Left lung (tissue), 10 donors: Measurements from ENCODE around the gene GREM1. TPM values are rescaled to one million over a fixed set of nuclear protein-coding genes. Genes with fewer than 3 reads are reported as not detected.

Source experiments
- ATAC-seq: fragments of 200-7000 bp; cut with Tn5 transposase; one replicate; pipeline ENCODE4 v1.9.1; 2020; ENCODE audit warnings: moderate library complexity
- DNase-seq, 4 donors: peaks; one replicate each; pipeline ENCODE4 v3.0.0-alpha.2; 2013 to 2020
- H3K27ac ChIP-seq, 2 donors: fragments of 200-600 bp; sonication (generic) in 1 of 2; one replicate each; pipeline versions ENCODE4 v1.5.0 to v1.8.0; 2020 to 2021
- H3K27me3 ChIP-seq, 2 donors: fragments of 200-600 bp; sonication (generic) in 1 of 2; one replicate each; pipeline versions ENCODE4 v1.5.0 to v1.8.0; 2020 to 2021
- H3K36me3 ChIP-seq, 2 donors: fragments of 200-600 bp; sonication (generic) in 1 of 2; one replicate each; pipeline versions ENCODE4 v1.5.0 to v1.8.0; 2020 to 2021
- H3K4me1 ChIP-seq, 2 donors: fragments of 200-600 bp; one replicate each; pipeline ENCODE4 v1.8.0; 2021
- H3K4me3 ChIP-seq, 2 donors: fragments of 200-600 bp; sonication (generic) in 1 of 2; one replicate each; pipeline versions ENCODE4 v1.5.0 to v1.8.0; 2020 to 2021; ENCODE audit warnings: mild to moderate bottlenecking in 1 of 2
- H3K9me3 ChIP-seq, 2 donors: fragments of 200-600 bp; sonication (generic) in 1 of 2; one replicate each; pipeline versions ENCODE4 v1.5.0 to v1.8.0; 2020 to 2021
- intact Hi-C, 2 donors: fragments of 100-400 bp; cut with DNase I; formaldehyde crosslinking; loops; one replicate each; pipeline versions ENCODE4 v1.11.2 to v1.14.2; 2022
- polyA plus RNA-seq, 6 donors: library from polyadenylated mRNA; unstranded; fragments of 120-200 nt; gene quantifications; one replicate each; pipeline ENCODE4 v1.2.1, GENCODE V29; 2013; ENCODE audit not compliant: insufficient read length in 6 of 6
- total RNA-seq, 2 donors: library from RNA; stranded (reverse); fragmentation: NEBNext Ultra II Directional; extraction: Animal tissue kit (Norgen Biotek cat#: 25700); gene quantifications; one replicate each; pipeline ENCODE4 v1.2.1, GENCODE V29; 2021
- TF ChIP-seq, protein P1 (sequence below), 2 donors: fragments of 200-600 bp; sonication (generic) in 1 of 2; IDR thresholded peaks; one replicate each; pipeline versions ENCODE4 v1.5.0 to v1.8.0; 2021; ENCODE audit warnings: antibody characterized with exemption in 2 of 2
- donor health status: DM: no; HTN: yes; CAD: no.
- donor health status: DM: no; HTN: no; CAD: no.

Gene GREM1
- total and polyA plus RNA-seq, 8 donors = 0.01 to 2.2 (median 0.12) TPM

DNA sequence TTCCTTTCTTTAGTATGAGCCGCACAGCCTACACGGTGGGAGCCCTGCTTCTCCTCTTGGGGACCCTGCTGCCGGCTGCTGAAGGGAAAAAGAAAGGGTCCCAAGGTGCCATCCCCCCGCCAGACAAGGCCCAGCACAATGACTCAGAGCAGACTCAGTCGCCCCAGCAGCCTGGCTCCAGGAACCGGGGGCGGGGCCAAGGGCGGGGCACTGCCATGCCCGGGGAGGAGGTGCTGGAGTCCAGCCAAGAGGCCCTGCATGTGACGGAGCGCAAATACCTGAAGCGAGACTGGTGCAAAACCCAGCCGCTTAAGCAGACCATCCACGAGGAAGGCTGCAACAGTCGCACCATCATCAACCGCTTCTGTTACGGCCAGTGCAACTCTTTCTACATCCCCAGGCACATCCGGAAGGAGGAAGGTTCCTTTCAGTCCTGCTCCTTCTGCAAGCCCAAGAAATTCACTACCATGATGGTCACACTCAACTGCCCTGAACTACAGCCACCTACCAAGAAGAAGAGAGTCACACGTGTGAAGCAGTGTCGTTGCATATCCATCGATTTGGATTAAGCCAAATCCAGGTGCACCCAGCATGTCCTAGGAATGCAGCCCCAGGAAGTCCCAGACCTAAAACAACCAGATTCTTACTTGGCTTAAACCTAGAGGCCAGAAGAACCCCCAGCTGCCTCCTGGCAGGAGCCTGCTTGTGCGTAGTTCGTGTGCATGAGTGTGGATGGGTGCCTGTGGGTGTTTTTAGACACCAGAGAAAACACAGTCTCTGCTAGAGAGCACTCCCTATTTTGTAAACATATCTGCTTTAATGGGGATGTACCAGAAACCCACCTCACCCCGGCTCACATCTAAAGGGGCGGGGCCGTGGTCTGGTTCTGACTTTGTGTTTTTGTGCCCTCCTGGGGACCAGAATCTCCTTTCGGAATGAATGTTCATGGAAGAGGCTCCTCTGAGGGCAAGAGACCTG lies 13.2 kb downstream of the GREM1 start:
- Histone ChIP-seq H3K4me1 (no peaks in the 10 kb centered on the region), H3K36me3 (no peaks in the 10 kb centered on the region), H3K4me3 (no peak overlapping the region), H3K27me3 (peaks cover 0 to 26% of the 10 kb centered on the region in 2 donors), H3K9me3 (no peaks in the 10 kb centered on the region), H3K27ac (no peak overlapping the region)
- TF ChIP-seq, protein P1, sequence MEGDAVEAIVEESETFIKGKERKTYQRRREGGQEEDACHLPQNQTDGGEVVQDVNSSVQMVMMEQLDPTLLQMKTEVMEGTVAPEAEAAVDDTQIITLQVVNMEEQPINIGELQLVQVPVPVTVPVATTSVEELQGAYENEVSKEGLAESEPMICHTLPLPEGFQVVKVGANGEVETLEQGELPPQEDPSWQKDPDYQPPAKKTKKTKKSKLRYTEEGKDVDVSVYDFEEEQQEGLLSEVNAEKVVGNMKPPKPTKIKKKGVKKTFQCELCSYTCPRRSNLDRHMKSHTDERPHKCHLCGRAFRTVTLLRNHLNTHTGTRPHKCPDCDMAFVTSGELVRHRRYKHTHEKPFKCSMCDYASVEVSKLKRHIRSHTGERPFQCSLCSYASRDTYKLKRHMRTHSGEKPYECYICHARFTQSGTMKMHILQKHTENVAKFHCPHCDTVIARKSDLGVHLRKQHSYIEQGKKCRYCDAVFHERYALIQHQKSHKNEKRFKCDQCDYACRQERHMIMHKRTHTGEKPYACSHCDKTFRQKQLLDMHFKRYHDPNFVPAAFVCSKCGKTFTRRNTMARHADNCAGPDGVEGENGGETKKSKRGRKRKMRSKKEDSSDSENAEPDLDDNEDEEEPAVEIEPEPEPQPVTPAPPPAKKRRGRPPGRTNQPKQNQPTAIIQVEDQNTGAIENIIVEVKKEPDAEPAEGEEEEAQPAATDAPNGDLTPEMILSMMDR (IDR thresholded peaks at IDR 0.05) = no peak
- intact Hi-C loops = no loop called here
- peak in 3 of 4 donors; percentile 52 to 90 (median 68) for DNase-seq
- peak; percentile 92 for ATAC-seq

DNA sequence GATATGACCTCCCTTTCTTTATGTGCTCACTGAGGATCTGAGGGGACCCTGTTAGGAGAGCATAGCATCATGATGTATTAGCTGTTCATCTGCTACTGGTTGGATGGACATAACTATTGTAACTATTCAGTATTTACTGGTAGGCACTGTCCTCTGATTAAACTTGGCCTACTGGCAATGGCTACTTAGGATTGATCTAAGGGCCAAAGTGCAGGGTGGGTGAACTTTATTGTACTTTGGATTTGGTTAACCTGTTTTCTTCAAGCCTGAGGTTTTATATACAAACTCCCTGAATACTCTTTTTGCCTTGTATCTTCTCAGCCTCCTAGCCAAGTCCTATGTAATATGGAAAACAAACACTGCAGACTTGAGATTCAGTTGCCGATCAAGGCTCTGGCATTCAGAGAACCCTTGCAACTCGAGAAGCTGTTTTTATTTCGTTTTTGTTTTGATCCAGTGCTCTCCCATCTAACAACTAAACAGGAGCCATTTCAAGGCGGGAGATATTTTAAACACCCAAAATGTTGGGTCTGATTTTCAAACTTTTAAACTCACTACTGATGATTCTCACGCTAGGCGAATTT lies 14.9 kb downstream of the GREM1 start:
- TF ChIP-seq, protein P1 (IDR thresholded peaks at IDR 0.05) = no peak
- no peaks in the 10 kb centered on the region for H3K4me1 ChIP-seq
- intact Hi-C loops = no loop called here

DNA sequence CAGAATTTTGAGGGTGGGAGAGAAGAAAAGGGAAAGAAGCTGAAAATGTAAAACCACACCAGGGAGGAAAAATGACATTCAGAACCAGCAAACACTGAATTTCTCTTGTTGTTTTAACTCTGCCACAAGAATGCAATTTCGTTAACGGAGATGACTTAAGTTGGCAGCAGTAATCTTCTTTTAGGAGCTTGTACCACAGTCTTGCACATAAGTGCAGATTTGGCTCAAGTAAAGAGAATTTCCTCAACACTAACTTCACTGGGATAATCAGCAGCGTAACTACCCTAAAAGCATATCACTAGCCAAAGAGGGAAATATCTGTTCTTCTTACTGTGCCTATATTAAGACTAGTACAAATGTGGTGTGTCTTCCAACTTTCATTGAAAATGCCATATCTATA lies 15.5 kb downstream of the GREM1 start:
- no peaks in the 10 kb centered on the region for H3K4me1 ChIP-seq
- no peak for ATAC-seq
- H3K9me3 ChIP-seq = no peaks in the 10 kb centered on the region
- TF ChIP-seq, protein P1 (IDR thresholded peaks at IDR 0.05) = no peak
- DNase-seq = no peak
- peaks cover 0 to 26% of the 10 kb centered on the region in 2 donors for H3K27me3 ChIP-seq
- H3K27ac ChIP-seq = no peak overlapping the region
- H3K36me3 ChIP-seq = no peaks in the 10 kb centered on the region
- intact Hi-C loops = no loop called here
- no peak overlapping the region for H3K4me3 ChIP-seq

More for the DNA sequence above, 14.9 kb downstream of the GREM1 start:
- no peak for ATAC-seq
- Histone ChIP-seq H3K36me3 (no peaks in the 10 kb centered on the region), H3K4me3 (no peak overlapping the region), H3K9me3 (no peaks in the 10 kb centered on the region), H3K27ac (no peak overlapping the region), H3K27me3 (peaks cover 0 to 26% of the 10 kb centered on the region in 2 donors)
- DNase-seq = no peak

DNA sequence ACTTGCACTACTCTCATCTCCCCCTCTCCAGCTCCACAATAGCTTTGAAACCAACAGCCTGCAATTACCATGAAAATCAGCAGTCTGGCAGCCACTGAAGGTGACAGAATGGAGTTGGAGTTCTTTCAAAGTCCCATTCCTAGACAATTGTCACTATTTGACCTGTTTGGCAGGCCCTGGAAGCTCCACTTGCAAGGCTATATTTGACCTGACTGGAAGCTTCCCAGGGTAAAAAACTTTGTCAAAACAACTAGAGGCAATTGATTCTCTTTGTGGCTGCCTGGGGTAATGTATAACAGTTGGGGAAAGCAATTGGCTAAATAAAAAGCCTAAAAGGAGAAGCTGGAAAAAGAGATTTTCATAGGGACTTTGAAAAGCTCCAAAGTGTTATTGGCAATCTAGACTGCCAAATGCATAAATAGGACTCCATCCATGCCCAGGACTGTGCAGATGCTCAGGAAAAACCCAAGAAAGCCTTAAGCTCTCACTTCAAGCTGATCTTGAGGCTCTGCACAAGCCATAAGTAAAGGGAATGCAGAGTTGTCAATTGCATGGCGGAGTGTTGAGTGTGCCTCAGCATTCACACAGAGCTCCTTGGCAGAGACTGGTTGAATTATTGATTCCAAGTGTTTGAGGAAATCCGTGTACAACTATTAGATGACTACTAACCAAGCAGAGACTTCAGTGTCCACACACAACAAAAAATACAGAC lies 18.3 kb downstream of the GREM1 start:
- TF ChIP-seq, protein P1 (IDR thresholded peaks at IDR 0.05) = no peak
- intact Hi-C loops = no loop called here
- Histone ChIP-seq H3K27me3 (peaks cover 0 to 17% of the 10 kb centered on the region in 2 donors), H3K4me3 (no peak overlapping the region), H3K4me1 (no peaks in the 10 kb centered on the region), H3K27ac (no peak overlapping the region), H3K36me3 (no peaks in the 10 kb centered on the region), H3K9me3 (peaks cover 0 to 4% of the 10 kb centered on the region in 2 donors)
- no peak for ATAC-seq
- DNase-seq = no peak
